ENCODE results near the gene C20orf173.

C20orf173 gene

GRCh38 chr20:35508493-35509218 lies 20.8 kb downstream of the C20orf173 start:
- DNase-seq (ENCODE audit: low read depth), result no peak
- no peak for TF ChIP-seq CTCF (IDR thresholded peaks at IDR 0.05; ENCODE audit: control insufficient read depth, insufficient read depth, low read depth, low read length, missing control alignments)

GRCh38 chr20:35506872-35507638 lies 22.4 kb downstream of the C20orf173 start:
- TF ChIP-seq CTCF (IDR thresholded peaks at IDR 0.05; ENCODE audit: control insufficient read depth, insufficient read depth, low read depth, low read length, missing control alignments), result no peak
- no peak overlapping the region for H3K4me3 ChIP-seq (ENCODE audit: control insufficient read depth, low read depth, low read length)
- no peak for DNase-seq (ENCODE audit: low read depth)

More at GRCh38 chr20:35508493-35509218, 20.8 kb downstream of the C20orf173 start:
- H3K4me3 ChIP-seq (ENCODE audit: control insufficient read depth, low read depth, low read length), result no peak overlapping the region

- TF ChIP-seq CTCF (IDR thresholded peaks at IDR 0.05; ENCODE audit: control insufficient read depth, insufficient read depth, low read depth, low read length, missing control alignments), result no peak
- H3K4me3 ChIP-seq (ENCODE audit: control insufficient read depth, low read depth, low read length), result no peak overlapping the region
- no peak for DNase-seq (ENCODE audit: low read depth)
Measured at GRCh38 chr20:35506179-35506578, 23.3 kb downstream of the C20orf173 start.

GRCh38 chr20:35504751-35505150 lies 24.7 kb downstream of the C20orf173 start:
- H3K4me3 ChIP-seq (ENCODE audit: control insufficient read depth, low read depth, low read length), result no peak overlapping the region
- no peak for DNase-seq (ENCODE audit: low read depth)
- no peak for TF ChIP-seq CTCF (IDR thresholded peaks at IDR 0.05; ENCODE audit: control insufficient read depth, insufficient read depth, low read depth, low read length, missing control alignments)

GRCh38 chr20:35503841-35504561 lies 25.5 kb downstream of the C20orf173 start:
- TF ChIP-seq CTCF (IDR thresholded peaks at IDR 0.05; ENCODE audit: control insufficient read depth, insufficient read depth, low read depth, low read length, missing control alignments), result no peak
- DNase-seq (ENCODE audit: low read depth), result no peak

GRCh38 chr20:35503281-35503680 lies 26.2 kb downstream of the C20orf173 start:
- TF ChIP-seq CTCF (IDR thresholded peaks at IDR 0.05; ENCODE audit: control insufficient read depth, insufficient read depth, low read depth, low read length, missing control alignments), result no peak
- no peak overlapping the region for H3K4me3 ChIP-seq (ENCODE audit: control insufficient read depth, low read depth, low read length)

More at GRCh38 chr20:35503841-35504561, 25.5 kb downstream of the C20orf173 start:
- no peak overlapping the region for H3K4me3 ChIP-seq (ENCODE audit: control insufficient read depth, low read depth, low read length)

More at GRCh38 chr20:35503281-35503680, 26.2 kb downstream of the C20orf173 start:
- no peak for DNase-seq (ENCODE audit: low read depth)
